ENCODE measurements around the gene FAT3. TPM values are rescaled to one million over a fixed set of nuclear protein-coding genes. Genes with fewer than 3 reads are reported as not detected.

FAT3 gene
- total RNA-seq, result 0.18 and 0.49 TPM in 2 replicates

GRCh38 chr11:92224407-92225124 lies at the start of gene FAT3:
TSS of gene FAT3 (plus strand) at chr11:92224818. CDS start at chr11:92352113, 127,295 bp downstream.

Data from cardiac atrium fibroblast (primary cell).